Measurements from ENCODE around the gene SIT1. TPM values are rescaled to one million over a fixed set of nuclear protein-coding genes. Genes with fewer than 3 reads are reported as not detected.
"Not testable (repeated sequence)": the region's sequence is repeated elsewhere in the genome, so short reads cannot be mapped to it uniquely, and the experiment has no call there.

Gene SIT1
- polyA plus RNA-seq, 1 donor, result not detected

DNA sequence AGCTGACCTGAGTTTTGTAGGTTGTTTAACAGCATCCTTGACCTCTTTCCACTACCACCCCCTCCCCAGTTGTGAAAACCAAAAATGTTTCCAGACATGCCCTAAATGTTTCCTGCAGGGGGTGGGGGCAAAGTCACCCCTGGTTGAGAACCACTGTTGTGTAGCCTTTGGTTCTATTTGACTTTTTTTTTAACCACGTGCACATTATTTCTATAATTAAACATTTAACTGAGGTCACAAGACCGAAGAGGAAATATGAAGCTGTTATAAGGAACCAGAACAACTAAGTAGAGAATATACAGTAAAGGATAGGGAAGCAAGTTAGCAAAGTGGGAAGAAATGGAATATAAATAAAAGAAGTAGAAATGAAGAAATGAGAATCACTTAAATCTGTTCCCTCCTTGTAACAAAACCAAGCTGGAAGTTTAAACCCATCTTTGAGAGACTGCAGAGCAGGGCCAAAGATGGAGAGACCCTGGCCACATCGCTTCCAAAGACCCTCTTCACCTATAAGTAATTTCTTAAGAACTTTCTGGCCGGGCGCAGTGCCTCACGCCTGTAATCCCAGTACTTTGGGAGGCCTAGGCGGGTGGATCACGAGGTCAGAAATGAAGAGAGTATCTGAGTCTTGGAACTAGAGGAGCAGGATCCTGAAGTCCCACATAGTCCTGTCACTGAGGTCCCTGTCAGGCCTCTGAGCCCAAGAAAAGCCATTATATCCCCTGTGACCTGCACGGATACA is 14.4 kb downstream of the SIT1 start:
- DNase-seq, result no peak

DNA sequence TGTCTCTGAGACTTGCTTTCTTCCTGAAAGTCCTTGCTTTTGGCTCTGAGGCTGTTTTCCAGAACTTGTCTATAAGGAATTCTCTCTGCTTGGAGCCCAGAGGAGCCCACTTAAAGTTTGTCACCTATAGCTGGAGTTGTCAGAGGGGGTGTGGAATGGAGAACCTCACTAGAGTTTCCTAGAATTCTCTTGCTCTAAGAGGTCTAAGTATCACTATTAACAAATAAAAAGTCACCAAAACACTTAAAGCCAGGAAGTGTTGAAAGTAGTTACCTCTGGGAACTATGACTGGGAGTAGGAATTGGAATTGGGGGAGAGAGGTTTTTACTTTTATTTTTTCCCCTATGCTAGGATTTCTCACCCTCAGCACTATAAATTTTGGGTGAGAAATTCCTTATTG is 15.0 kb downstream of the SIT1 start:
- DNase-seq, result no peak

DNA sequence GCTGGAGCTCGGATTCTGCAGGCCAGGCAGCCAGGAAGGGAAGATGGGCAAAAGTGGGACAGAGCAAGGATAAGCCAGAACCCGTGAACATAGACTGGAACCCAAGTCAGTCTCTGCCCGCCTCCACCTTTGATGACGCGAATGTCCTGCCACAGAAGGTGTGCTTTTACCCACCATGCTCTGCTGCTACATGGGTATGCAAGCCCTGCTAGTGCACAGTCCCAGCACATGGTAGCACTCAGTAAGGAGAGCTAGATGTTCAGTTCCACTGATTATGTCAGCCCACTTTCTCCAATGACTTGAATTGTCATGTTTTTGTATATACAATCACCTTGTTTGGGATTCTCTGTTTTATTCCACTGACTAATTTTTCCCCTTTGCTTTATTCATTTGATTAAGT is 21.1 kb downstream of the SIT1 start:
- DNase-seq, result no peak

DNA sequence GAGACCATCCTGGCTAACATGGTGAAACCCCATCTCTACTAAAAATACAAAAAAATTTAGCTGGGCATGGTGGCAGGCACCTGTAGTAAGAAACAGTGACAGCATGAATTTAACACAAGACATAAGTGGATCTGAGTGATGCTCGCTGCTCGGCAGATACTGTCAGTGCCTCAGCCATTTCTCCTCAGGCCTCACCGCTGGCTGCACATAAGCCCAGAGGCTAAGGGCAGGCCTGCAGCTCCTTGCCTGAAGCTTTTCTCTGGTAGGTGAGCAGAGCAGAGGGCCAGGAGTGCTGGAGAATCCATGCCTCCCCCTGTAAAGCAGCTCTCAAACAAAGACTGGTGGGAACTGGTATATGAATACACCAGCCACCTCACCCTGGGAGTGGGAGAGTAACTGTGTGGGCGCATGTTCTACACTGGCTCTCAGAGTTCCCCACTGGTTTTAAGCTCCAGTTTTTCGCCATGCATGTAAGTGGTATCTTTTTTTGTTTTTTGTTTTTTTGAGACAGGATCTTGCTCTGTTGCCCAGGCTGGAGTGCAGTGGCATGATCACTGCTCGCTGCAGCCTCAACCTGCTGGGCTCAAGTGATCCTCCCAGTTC is 22.2 kb downstream of the SIT1 start:
- DNase-seq, result no peak

DNA sequence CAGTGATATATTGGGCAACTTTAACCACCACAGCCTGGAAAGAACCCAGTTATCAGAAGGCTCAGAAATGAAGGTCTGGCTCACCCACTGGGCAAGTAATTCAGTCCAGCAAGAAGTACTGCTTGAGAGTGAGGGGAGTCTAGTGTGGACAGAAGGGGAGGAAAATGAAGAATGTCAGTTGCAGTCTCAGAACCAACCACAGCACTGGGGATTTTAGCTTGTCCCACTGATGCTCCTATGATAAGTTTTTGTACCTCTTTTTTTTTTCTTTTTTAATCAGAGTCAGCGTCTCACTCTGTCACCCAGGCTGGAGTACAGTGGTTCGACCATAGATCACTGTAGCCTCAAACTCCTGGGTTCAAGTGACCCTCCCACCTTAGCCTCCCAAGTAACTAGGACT is 23.2 kb downstream of the SIT1 start:
- DNase-seq, result no peak

DNA sequence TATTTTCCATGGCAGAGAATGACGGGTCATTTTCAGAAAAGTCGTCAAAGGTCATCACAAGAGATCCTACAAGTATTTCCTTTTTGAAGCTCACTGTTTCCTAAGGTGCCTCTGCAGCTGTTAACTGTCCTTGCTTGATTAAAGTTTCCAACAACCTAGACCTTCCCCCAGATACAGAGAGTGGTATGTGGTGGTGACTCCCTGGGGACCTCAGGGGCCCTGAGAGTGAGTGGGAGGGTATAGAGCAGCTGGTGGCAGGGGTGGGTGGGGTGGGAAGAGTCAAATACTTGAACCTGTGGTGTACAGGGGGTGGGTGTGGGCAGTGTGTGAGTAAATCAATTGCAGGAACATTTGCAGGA is 31.0 kb downstream of the SIT1 start:
- DNase-seq, result no peak

DNA sequence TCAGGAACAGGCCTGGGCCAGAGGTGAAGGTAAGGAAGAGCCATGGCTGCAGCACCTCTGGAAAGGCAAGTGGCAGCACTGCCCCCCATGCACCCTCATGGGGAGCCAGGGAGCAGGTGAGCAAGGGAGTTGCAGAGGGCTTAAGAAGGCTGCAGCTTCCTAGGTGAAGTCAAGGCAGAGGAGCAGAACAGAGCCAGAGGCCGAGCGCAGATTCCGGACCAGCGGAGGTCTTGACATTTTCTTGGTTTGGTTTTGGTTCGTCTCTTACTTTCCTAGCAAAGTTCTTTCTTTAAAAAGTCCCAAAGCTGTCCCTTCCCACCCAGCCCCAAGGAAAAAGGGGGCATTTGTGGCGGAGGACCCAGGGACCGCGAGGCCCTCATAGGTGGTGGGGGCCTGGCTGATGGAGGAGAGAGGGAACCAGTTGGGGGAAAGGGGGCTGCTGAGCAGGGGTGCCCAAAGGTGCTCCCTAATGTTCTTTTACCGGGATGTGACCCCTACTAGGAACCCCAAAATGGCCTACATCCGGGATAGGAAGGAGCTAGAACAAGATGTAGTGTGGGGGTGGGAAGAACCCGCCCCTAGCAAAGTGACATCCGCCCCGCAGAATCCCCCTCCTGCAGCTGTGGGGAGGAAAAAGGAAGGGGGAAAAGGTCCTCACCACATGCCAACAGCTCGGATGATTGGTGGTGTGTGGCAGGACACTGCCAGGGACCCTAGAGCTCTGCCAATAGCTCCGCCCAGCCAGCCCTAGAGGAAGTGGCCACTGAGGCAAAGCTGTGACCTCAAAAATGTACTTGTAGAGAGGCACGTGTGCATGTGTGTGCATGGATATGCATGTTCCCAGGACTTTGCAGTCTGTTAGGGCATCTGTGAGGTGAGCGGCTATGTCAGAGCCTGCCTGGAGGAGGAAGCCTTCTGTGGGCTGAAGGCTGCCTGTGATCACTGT is 31.6 kb downstream of the SIT1 start:
- DNase-seq, result no peak

DNA sequence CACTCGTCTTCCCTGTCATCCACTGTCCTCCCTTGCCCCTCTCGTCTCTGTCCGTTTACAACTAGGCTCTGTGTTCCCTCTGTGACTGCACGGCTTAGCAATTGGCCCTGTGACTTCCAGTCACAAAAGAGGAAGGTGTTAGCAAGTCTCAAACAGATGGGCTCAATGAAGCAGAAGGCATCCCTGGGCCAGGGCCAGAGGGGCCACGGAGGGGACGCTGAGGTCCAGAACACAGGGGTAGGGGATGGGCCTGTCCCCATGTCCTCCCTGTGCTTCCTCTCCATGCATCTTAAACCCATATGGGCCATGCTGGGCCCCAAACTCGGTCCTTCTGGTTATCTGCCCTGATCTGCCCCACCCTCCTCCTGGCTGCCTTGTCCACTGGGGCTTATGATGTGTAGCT is 32.4 kb downstream of the SIT1 start, which contains the start of gene CD72:
CD72 (minus strand) TSS at position 89 of the 403 bp plus-strand sequence. CDS start 110 bp downstream, outside the sequence.
- DNase-seq, result no peak

DNA sequence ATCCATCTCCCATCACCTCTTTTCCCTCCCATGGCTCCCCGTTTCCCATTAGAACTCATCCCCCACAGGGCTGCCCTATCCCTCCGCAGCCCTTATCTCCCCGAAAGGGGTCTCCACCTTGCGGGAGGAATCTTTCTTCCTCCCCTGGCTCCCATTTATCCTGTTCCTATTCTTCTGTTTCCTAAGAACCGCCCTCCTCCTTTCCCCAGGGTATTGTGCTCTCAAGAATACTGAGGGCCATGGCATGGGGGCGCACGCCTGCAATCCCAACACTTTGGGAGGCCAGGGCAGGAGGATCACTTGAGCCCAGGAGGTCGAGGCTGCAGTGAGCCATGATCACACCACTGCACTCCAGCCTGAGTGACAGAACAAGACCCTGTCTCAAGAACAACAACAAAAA is 33.2 kb downstream of the SIT1 start:
- DNase-seq, result no peak

DNA sequence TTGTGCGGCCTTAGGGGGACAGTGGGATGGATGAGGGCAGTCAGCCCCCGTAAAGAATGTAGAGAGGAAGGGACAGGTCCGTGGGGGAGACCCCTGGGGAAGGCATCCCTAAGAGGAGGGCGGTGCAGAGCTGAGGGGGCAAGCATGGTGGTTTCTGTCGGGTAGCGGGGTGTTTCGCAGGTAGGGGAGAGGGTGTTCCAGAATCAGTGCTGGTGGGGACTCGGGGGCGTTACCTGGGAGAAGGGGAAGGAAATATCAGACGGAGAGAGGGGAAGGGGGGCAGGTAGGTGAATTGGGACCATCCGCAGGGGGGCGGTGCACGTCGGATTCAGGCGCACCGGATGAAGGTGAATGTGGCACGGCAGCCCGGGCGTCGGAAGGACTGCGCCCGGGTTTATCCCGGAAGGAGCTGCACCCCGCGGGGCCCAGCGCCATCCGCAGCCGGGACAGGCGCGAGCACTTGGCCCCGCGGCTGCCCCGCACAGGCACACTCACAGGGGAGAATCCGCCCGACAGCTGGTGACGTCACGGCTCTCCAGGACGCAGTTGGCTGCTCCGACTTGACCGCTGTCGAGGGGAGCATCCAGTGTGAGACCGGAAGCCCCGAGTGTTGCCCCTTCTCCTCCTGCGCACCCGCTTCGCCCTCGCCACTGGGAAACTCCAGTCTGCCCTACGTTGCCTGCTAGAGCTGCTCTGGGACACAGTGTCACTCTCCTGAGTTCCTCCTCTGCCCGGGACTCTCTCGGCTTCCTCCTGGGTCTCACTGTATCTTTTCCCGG is 33.9 kb downstream of the SIT1 start:
- DNase-seq, result peak; percentile 53

DNA sequence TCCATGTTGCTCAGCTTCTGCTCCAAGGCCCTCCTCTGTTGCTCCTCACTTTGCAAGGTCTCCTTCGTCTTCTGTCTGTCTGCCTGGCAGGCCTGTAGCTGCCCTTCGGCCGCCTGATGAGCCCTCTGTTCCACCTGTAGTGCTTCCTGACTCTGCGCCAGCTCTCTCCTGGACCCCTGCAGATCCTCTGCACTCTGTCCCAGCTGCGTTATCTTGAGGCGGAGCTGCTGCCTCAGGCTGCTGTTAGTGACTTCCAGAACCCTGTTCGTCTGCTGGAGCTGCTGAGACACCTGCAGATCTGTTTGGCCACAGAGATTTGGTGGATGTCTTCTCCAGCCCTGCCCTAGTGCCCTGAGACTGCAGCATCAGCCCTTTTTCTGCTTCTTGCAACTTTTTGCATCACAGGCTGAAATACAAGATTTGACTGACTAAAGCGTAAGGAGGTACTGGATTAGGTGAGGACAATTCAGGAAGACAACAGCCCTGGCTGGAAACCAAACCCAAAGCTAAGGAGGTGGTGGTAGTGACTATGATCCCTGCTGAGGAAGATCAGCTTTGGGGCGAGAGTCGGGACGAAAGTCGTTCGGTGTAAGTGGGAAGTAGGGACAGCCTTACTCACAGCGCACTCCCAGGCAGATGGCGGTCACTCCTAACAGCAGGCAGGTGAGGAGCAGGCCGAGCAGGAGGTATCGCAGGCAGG is 34.6 kb downstream of the SIT1 start:
- DNase-seq, result no peak

DNA sequence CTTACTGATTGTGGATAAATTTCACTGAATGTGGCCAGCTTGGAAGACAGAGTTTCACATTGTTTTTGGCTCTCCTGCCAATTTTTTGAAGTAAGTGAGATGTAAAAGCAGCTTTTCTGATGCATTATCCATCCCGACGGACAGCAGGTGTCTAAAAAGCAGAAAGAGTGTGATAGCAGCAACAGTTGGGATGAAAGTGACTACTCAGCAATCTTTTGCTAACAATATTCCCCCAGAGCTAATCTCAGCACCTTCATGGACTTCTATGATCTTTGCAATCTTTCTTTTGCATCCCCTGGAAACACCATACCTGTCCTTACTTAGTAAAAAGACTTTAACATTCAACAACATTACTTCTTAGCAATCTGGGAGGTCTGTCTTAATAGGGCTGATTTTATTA is 37.9 kb downstream of the SIT1 start:
- no peak for DNase-seq

DNA sequence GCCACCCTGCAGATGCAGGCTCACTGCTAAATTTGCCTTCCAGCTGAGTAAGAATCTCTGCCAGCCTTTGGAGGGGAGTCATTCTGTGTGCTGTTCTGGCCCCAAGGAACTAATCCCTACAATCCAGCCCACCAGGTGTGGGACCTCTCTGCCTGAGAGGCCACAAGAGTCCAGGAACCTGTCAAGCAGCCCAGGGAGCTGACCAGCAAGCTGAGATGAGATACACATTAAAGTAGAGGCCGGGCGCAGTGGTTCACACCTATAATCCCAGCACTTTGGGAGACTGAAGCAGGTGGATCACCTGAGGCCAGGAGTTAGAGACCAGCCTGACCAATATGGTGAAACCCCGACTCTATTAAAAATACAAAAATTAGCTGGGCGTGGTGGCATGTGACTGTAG is 38.7 kb downstream of the SIT1 start:
- not testable (repeated sequence) for DNase-seq

DNA sequence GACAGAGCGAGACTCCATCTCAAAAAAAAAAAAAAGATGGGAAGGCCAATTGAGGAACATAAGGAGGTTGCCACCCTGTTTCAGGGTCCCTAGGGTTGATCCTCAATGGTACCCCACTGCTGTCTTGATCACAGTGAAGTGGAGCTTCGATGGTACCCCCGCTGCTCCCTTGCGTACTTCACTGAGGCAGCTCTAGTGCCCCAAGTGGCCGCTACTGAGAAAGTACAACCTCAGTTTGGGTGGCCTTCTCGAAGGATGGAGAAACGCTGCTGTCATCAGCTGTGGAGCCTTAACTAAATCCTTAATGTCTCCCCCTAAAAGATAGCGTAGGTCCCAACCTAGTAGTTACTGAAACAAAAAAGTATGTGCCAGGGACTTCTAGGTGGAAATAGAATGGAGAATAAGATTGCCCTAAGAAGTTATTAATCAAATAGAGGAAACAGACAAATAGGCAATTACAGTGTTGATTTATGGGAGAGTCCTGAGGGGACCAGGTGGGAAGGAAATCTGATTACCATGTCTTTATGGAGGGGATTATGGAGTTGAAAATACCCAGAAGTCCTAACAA is 39.4 kb downstream of the SIT1 start:
- DNase-seq, result no peak

DNA sequence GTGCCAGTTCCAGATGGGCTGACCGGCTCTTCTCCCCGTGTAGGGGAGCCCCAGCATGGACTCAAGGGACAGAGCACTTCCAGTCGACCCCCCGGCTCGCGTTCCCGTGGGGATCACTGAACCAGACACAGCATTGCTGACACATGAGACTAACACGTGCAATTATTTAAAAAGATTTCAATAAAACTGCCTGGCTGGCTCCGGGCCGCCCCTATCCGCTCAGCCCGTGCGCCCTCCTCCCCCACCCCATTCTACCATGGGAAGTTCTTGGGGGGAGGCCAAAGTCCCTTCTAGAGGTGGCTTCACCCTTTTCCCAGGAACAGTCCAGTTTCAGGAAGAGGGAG is 40.9 kb downstream of the SIT1 start:
- DNase-seq, result no peak

DNA sequence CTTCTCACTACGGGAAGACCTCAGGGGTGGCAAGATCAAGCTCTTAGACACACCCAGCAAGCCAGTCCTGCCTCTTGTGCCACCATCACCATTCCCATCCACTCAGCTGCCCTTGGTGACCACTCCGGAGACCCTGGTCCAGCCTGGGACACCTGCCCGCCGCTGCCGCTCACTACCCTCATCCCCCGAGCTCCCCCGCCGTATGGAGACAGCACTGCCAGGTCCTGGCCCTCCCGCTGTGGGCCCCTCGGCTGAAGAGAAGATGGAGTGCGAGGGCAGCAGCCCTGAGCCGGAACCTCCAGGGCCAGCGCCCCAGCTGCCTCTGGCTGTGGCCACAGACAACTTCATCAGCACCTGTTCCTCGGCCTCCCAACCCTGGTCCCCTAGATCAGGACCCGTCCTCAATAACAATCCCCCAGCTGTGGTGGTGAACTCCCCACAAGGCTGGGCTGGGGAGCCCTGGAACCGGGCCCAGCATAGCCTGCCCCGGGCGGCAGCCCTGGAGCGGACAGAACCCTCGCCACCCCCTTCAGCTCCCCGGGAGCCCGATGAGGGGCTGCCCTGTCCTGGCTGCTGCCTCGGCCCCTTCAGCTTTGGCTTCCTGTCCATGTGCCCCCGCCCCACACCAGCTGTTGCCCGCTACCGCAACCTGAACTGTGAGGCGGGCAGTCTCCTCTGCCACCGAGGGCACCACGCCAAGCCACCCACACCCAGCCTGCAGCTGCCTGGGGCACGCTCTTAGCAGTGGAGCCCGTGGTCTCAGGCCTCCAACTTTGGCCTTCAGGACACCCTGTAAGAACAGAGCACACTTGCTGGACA is 41.5 kb downstream of the SIT1 start:
- peak; percentile 47 for DNase-seq

DNA sequence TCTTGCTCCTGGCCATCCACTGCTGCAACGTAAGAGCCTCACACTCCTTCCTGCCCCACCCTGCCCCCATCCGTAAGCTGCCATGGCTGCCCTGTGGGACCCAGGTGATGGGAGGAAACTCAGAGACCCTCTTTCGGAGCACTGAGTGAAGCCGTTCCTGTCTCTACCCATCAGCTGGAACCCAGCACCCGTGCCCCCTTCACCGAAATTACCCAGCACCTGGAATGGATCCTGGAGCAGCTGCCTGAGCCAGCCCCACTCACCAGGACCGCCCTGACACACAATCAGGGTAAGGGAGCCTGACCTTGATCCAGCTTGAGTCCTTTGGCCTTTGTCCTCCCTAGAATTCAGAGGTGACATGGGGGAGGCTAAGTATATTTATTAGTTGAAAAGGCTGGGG is 42.5 kb downstream of the SIT1 start:
- no peak for DNase-seq

DNA sequence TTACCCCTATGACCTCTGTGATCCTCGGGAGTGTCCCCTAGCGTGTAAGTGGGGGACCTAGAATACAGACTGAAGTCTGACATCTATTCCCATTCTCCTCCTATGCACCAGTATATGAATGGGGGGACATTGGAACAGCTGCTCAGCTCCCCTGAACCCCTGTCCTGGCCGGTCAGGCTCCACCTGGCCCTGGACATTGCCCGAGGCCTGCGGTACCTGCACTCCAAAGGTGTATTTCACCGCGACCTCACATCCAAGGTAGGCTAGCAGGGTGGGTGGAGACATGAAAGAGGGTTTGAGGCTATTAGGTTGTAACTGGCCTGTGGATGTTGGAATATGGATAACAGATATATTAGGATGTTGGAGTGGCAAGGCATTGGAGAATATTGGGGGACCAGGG is 44.0 kb downstream of the SIT1 start:
- no peak for DNase-seq

DNA sequence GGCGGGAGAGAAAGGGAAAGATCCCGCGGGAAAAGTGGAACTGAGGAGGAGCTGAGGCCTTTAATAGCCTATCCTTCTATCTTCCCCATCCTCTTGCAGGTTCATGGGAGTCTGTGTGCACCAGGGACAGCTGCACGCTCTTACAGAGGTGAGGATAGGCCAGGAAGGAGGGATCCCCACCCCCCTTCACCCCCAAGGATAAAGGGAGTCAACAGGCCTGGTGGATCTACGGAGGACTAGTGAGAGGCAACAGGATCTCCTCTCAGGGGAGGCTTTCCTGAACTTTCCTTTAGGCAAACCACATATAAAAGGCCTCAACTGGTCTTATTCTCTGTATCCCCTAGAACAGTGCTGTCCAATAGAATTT is 44.6 kb downstream of the SIT1 start:
- DNase-seq, result no peak

DNA sequence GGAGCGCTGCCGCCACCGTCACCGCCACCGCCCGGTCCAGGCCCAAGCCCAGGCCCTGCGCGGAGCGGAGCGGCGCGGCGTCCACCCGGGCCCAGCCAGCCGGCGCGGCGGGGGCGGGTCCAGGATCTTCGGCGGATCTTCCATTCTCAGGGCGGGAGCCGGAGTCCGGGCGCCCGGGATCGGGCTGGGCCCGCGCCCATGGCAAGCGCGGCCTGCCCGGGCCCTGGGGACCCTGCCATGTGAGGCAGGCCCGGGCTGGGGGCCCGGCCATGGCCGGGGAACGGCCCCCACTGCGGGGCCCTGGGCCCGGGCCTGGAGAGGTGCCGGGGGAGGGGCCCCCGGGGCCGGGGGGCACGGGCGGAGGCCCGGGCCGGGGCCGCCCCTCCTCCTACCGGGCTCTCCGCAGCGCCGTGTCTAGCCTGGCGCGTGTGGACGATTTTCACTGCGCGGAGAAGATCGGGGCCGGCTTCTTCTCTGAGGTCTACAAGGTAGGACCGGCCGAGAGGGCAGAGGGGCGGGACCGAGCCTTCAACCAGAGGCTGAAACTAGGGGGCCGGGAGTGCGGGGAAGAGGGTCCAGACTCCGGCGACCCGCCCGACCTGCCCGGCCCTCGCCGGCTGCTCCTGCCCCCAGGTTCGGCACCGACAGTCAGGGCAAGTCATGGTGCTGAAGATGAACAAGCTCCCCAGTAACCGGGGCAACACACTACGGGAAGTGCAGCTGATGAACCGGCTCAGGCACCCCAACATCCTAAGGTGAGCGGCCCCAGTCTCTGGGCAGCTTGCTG is 45.2 kb downstream of the SIT1 start:
- peak; percentile 53 for DNase-seq
